HCT116 (cell line): Measurements from ENCODE around the gene OSBPL10.

ENCODE experiments used
- POLR2AphosphoS5 ChIP-seq: IDR thresholded peaks from 2 replicates; pipeline ENCODE4 v1.6.1; 2011; ENCODE audit warnings: mild to moderate bottlenecking, low read depth, low read length, moderate library complexity
- SIN3A ChIP-seq: IDR thresholded peaks from 2 replicates; pipeline ENCODE4 v1.6.1; 2012; ENCODE audit warnings: low read depth

DNA sequence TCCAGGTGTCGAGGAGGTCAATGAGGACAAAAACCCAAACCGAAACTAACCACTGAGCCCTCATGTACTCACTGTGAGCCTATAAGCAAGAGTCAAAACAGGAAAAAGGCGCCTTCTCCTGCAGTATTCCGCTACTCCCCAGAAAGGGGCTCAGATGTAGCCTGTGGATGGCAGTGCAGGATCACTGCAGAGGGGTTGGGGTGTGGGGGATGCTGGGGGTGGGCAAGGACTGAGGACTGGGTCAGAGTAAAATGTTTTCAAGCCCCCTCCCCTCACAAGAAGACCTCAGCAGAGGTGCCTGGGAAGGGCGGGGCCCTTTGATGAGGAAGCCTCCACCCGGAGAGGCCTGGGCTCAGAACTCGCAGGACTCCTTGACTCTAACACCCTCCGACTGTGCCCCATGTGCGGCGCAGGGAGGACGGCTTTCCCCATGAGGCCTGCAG is 170.1 kb downstream of the OSBPL10 start:
- TF ChIP-seq POLR2AphosphoS5 (no peak), SIN3A (no peak)
